ENCODE data around the gene RASGRF2.

Gene RASGRF2

DNA sequence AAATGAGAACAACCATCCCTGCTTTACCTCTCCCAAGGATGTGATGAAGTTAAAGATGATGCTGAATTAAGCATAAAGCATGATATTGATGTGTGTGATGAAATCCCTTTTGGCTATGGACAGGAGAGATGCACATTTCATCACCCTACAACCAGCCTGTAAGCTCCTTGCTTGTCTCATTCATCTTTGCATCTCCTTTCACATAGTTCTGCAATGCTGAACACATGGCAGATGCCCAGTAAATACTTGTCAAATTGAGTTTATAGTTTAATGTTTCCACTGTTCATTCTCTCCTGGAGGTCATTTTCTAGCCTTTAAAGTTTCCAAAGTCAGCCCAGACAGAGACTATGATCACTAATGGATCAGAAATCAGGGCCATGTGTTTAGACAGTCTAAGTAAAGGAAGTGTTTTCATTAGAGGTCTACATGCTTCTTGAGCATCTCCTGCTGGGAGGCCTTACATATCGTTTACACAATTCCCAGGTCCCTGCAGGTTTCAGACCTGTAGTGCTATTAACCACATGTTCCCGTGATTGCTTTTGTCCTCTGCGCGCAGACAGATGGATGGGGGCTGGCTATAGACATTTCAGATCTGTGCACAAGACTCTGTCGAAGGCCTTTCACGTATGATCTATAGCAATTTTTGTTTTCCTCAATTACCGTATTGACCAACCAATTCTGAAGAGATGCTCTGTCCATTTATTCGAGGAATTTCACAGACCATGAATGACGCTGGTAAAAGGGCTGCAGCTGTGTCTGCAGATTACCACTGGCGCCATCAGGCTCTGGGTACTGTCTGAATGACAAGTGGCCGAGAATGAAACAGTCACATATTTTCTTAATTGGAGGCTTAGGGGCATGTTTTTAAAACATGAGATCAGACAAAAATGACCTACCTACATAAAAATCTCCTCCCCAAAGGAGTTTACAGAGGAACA lies 223.9 kb downstream of the RASGRF2 start:
- Histone ChIP-seq H2BK5ac (ENCODE audit: low read length) (no peak overlapping the region), H3K4me3 (ENCODE audit: low read length) (no peak overlapping the region), H2AK5ac (ENCODE audit: low read length) (no peak overlapping the region), H3K56ac (ENCODE audit: low read length) (no peak overlapping the region), H3K4me1 (ENCODE audit: control insufficient read depth, low read depth, low read length) (no peaks in the 10 kb centered on the region), H3K23ac (ENCODE audit: low read length) (no peak overlapping the region), H2BK15ac (replicated peaks; ENCODE audit: low read depth) (no peak overlapping the region), H3K27ac (ENCODE audit: low read depth, low read length) (no peak overlapping the region), H3K36me3 (ENCODE audit: control insufficient read depth, insufficient read depth, low read length) (no peaks in the 10 kb centered on the region), H3K18ac (ENCODE audit: low read length) (no peak overlapping the region), H3K9ac (ENCODE audit: low read length) (no peak overlapping the region), H3K4ac (ENCODE audit: low read depth, low read length) (no peak overlapping the region), H4K8ac (ENCODE audit: low read depth, low read length) (no peak overlapping the region), H3K79me1 (ENCODE audit: low read length) (no peaks in the 10 kb centered on the region), H2BK120ac (ENCODE audit: low read depth, low read length) (no peak overlapping the region), H4K5ac (ENCODE audit: low read length) (no peak overlapping the region), H3K79me2 (ENCODE audit: control insufficient read depth, insufficient read depth, low read length) (no peaks in the 10 kb centered on the region), H3K4me2 (ENCODE audit: low read length) (no peak overlapping the region), H3K27me3 (ENCODE audit: insufficient read depth, low read length, poor library complexity) (no peaks in the 10 kb centered on the region)
- no CpG with 5 or more reads among the region's 11 CpGs for WGBS (ENCODE audit: extremely low coverage, insufficient coverage, low lambda C conversion rate)
- no peak for DNase-seq

DNA sequence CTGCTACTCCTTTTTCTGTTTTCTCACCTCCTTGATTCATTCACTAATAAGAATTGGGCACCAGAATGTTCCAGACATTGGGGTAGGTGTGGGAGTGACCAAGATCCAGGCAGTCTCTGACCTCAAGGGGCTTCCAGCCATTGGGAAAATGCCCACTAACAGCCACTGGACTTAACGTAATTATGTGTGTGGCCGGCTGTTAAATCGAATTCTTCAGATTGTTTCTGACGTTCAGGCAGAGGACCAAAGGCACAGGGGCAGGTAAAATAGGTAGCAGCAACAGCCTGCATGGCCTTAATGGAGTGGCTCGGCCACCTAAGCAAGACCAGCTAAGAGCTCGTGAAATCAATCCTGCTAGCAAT lies 224.6 kb downstream of the RASGRF2 start:
- no CpG with 5 or more reads among the region's 6 CpGs for WGBS (ENCODE audit: extremely low coverage, insufficient coverage, low lambda C conversion rate)
- Histone ChIP-seq H3K4ac (ENCODE audit: low read depth, low read length) (no peak overlapping the region), H2BK5ac (ENCODE audit: low read length) (no peak overlapping the region), H3K23ac (ENCODE audit: low read length) (no peak overlapping the region), H4K8ac (ENCODE audit: low read depth, low read length) (no peak overlapping the region), H3K27ac (ENCODE audit: low read depth, low read length) (no peak overlapping the region), H3K79me2 (ENCODE audit: control insufficient read depth, insufficient read depth, low read length) (no peaks in the 10 kb centered on the region), H3K79me1 (ENCODE audit: low read length) (no peaks in the 10 kb centered on the region), H2BK15ac (replicated peaks; ENCODE audit: low read depth) (no peak overlapping the region), H3K56ac (ENCODE audit: low read length) (no peak overlapping the region), H3K9ac (ENCODE audit: low read length) (no peak overlapping the region), H4K5ac (ENCODE audit: low read length) (no peak overlapping the region), H3K4me3 (ENCODE audit: low read length) (no peak overlapping the region), H3K27me3 (ENCODE audit: insufficient read depth, low read length, poor library complexity) (no peaks in the 10 kb centered on the region), H3K4me2 (ENCODE audit: low read length) (no peak overlapping the region), H3K4me1 (ENCODE audit: control insufficient read depth, low read depth, low read length) (no peaks in the 10 kb centered on the region), H2BK120ac (ENCODE audit: low read depth, low read length) (no peak overlapping the region), H3K18ac (ENCODE audit: low read length) (no peak overlapping the region), H3K36me3 (ENCODE audit: control insufficient read depth, insufficient read depth, low read length) (no peaks in the 10 kb centered on the region), H2AK5ac (ENCODE audit: low read length) (no peak overlapping the region)
- no peak for DNase-seq

- Histone ChIP-seq H3K4me1 (ENCODE audit: control insufficient read depth, low read depth, low read length) (no peaks in the 10 kb centered on the region), H3K79me1 (ENCODE audit: low read length) (no peaks in the 10 kb centered on the region), H3K9ac (ENCODE audit: low read length) (no peak overlapping the region), H2AK5ac (ENCODE audit: low read length) (no peak overlapping the region), H3K4me3 (ENCODE audit: low read length) (no peak overlapping the region), H3K4me2 (ENCODE audit: low read length) (no peak overlapping the region), H2BK15ac (replicated peaks; ENCODE audit: low read depth) (no peak overlapping the region), H3K36me3 (ENCODE audit: control insufficient read depth, insufficient read depth, low read length) (no peaks in the 10 kb centered on the region), H3K27me3 (ENCODE audit: insufficient read depth, low read length, poor library complexity) (no peaks in the 10 kb centered on the region), H3K79me2 (ENCODE audit: control insufficient read depth, insufficient read depth, low read length) (no peaks in the 10 kb centered on the region), H3K23ac (ENCODE audit: low read length) (no peak overlapping the region), H2BK5ac (ENCODE audit: low read length) (no peak overlapping the region), H3K18ac (ENCODE audit: low read length) (no peak overlapping the region), H4K8ac (ENCODE audit: low read depth, low read length) (no peak overlapping the region), H3K27ac (ENCODE audit: low read depth, low read length) (no peak overlapping the region), H3K56ac (ENCODE audit: low read length) (no peak overlapping the region), H4K5ac (ENCODE audit: low read length) (no peak overlapping the region), H2BK120ac (ENCODE audit: low read depth, low read length) (no peak overlapping the region), H3K4ac (ENCODE audit: low read depth, low read length) (no peak overlapping the region)
- no peak for DNase-seq
- WGBS (ENCODE audit: extremely low coverage, insufficient coverage, low lambda C conversion rate), result no CpG with 5 or more reads among the region's 6 CpGs
These were observed 227.7 kb downstream of the RASGRF2 start for GRCh38 chr5:81187885-81188284.

GRCh38 chr5:81188962-81189361 lies 228.8 kb downstream of the RASGRF2 start:
- H3K36me3 ChIP-seq (ENCODE audit: control insufficient read depth, insufficient read depth, low read length), result no peaks in the 10 kb centered on the region

GRCh38 chr5:81189875-81190498 lies 229.8 kb downstream of the RASGRF2 start:
- Histone ChIP-seq H3K56ac (ENCODE audit: low read length) (no peak overlapping the region), H3K79me1 (ENCODE audit: low read length) (no peaks in the 10 kb centered on the region), H2BK15ac (replicated peaks; ENCODE audit: low read depth) (no peak overlapping the region), H2AK5ac (ENCODE audit: low read length) (no peak overlapping the region), H2BK120ac (ENCODE audit: low read depth, low read length) (no peak overlapping the region), H3K27me3 (ENCODE audit: insufficient read depth, low read length, poor library complexity) (no peaks in the 10 kb centered on the region), H4K8ac (ENCODE audit: low read depth, low read length) (no peak overlapping the region), H3K36me3 (ENCODE audit: control insufficient read depth, insufficient read depth, low read length) (no peaks in the 10 kb centered on the region), H3K9ac (ENCODE audit: low read length) (no peak overlapping the region), H3K18ac (ENCODE audit: low read length) (no peak overlapping the region), H3K4me2 (ENCODE audit: low read length) (no peak overlapping the region), H3K27ac (ENCODE audit: low read depth, low read length) (no peak overlapping the region), H3K79me2 (ENCODE audit: control insufficient read depth, insufficient read depth, low read length) (no peaks in the 10 kb centered on the region), H3K4ac (ENCODE audit: low read depth, low read length) (no peak overlapping the region), H3K4me1 (ENCODE audit: control insufficient read depth, low read depth, low read length) (no peaks in the 10 kb centered on the region), H2BK5ac (ENCODE audit: low read length) (no peak overlapping the region), H4K5ac (ENCODE audit: low read length) (no peak overlapping the region), H3K23ac (ENCODE audit: low read length) (no peak overlapping the region), H3K4me3 (ENCODE audit: low read length) (no peak overlapping the region)
- no peak for DNase-seq
- WGBS (ENCODE audit: extremely low coverage, insufficient coverage, low lambda C conversion rate), result no CpG with 5 or more reads among the region's 14 CpGs

More at GRCh38 chr5:81188962-81189361, 228.8 kb downstream of the RASGRF2 start:
- Histone ChIP-seq H3K23ac (ENCODE audit: low read length) (no peak overlapping the region), H3K9ac (ENCODE audit: low read length) (no peak overlapping the region), H3K79me2 (ENCODE audit: control insufficient read depth, insufficient read depth, low read length) (no peaks in the 10 kb centered on the region), H2AK5ac (ENCODE audit: low read length) (no peak overlapping the region), H3K79me1 (ENCODE audit: low read length) (no peaks in the 10 kb centered on the region), H2BK120ac (ENCODE audit: low read depth, low read length) (no peak overlapping the region), H3K4me3 (ENCODE audit: low read length) (no peak overlapping the region), H2BK15ac (replicated peaks; ENCODE audit: low read depth) (no peak overlapping the region), H4K8ac (ENCODE audit: low read depth, low read length) (no peak overlapping the region), H4K5ac (ENCODE audit: low read length) (no peak overlapping the region), H3K4me1 (ENCODE audit: control insufficient read depth, low read depth, low read length) (no peaks in the 10 kb centered on the region), H3K4me2 (ENCODE audit: low read length) (no peak overlapping the region), H3K56ac (ENCODE audit: low read length) (no peak overlapping the region), H3K4ac (ENCODE audit: low read depth, low read length) (no peak overlapping the region), H3K18ac (ENCODE audit: low read length) (no peak overlapping the region), H3K27ac (ENCODE audit: low read depth, low read length) (no peak overlapping the region), H3K27me3 (ENCODE audit: insufficient read depth, low read length, poor library complexity) (no peaks in the 10 kb centered on the region), H2BK5ac (ENCODE audit: low read length) (no peak overlapping the region)
- no peak for DNase-seq
- no CpG with 5 or more reads among the region's 6 CpGs for WGBS (ENCODE audit: extremely low coverage, insufficient coverage, low lambda C conversion rate)

Measured in mesendoderm (in vitro differentiated cells).